Neural cell (in vitro differentiated cells): ENCODE measurements around the gene KIRREL3. TPM values are rescaled to one million over a fixed set of nuclear protein-coding genes. Genes with fewer than 3 reads are reported as not detected.

Source experiments
- H2AFZ ChIP-seq: fragments of 200-600, 300-800 bp; sonication (generic), shearing (Covaris generic); 2 replicates; pipeline ENCODE4 v1.6.0; 2014; ENCODE audit warnings: low read depth, mild to moderate bottlenecking, antibody characterized with exemption, low read length, moderate library complexity
- H3F3A ChIP-seq: fragments of 200-600 bp; shearing (Covaris generic); 2 replicates; pipeline ENCODE4 v1.6.1; 2016; ENCODE audit warnings: mild to moderate bottlenecking, moderate library complexity, mixed read lengths, antibody characterized with exemption, low read length; ENCODE audit not compliant: insufficient read depth, poor library complexity, severe bottlenecking
- H3K27ac ChIP-seq: fragments of 200-600, 300-800 bp; sonication (generic), shearing (Covaris generic); 2 replicates; pipeline ENCODE4 v1.5.1; 2014; ENCODE audit warnings: mild to moderate bottlenecking, low read length, moderate library complexity
- H3K27me3 ChIP-seq: fragments of 300-800, 200-600 bp; sonication (generic), shearing (Covaris generic); 2 replicates; pipeline ENCODE4 v1.6.0; 2014; ENCODE audit warnings: mild to moderate bottlenecking, low read depth, low read length, moderate library complexity; ENCODE audit not compliant: insufficient read depth
- H3K36me3 ChIP-seq: fragments of 300-800, 200-600 bp; sonication (generic), shearing (Covaris generic); 2 replicates; pipeline ENCODE4 v1.5.1; 2014; ENCODE audit warnings: mild to moderate bottlenecking, antibody characterized with exemption, low read length, moderate library complexity; ENCODE audit not compliant: insufficient read depth
- H3K4me2 ChIP-seq: fragments of 300-800, 200-600 bp; sonication (generic), shearing (Covaris generic); 2 replicates; pipeline ENCODE4 v1.6.0; 2014; ENCODE audit warnings: mild to moderate bottlenecking, low read length
- H3K4me3 ChIP-seq: fragments of 300-800, 200-600 bp; sonication (generic), shearing (Covaris generic); 2 replicates; pipeline ENCODE4 v1.5.1; 2014; ENCODE audit warnings: mild to moderate bottlenecking, low read length, moderate library complexity
- H3K79me2 ChIP-seq: fragments of 200-600 bp; shearing (Covaris generic); replicated peaks from 2 replicates; pipeline ENCODE4 v1.6.0; 2014; ENCODE audit warnings: mild to moderate bottlenecking, low read length, moderate library complexity; ENCODE audit not compliant: insufficient read depth
- H3K9ac ChIP-seq: fragments of 300-800, 200-600 bp; sonication (generic), shearing (Covaris generic); 2 replicates; pipeline ENCODE4 v1.6.1; 2016; ENCODE audit warnings: mild to moderate bottlenecking, low read length, mixed read lengths
- H3K9me2 ChIP-seq: fragments of 200-600 bp; shearing (Covaris generic); 2 replicates; pipeline ENCODE4 v1.6.1; 2016; ENCODE audit warnings: mild to moderate bottlenecking, low read length, mixed read lengths; ENCODE audit not compliant: insufficient read depth
- H3K9me3 ChIP-seq: fragments of 200-600, 300-800 bp; sonication (generic), shearing (Covaris generic); 2 replicates; pipeline ENCODE4 v1.6.1; 2016; ENCODE audit warnings: mild to moderate bottlenecking, mixed run types, low read length, moderate library complexity, mixed read lengths
- H4K20me1 ChIP-seq: fragments of 200-600 bp; shearing (Covaris generic); 2 replicates; pipeline ENCODE4 v1.6.1; 2016; ENCODE audit warnings: mild to moderate bottlenecking, mixed run types; ENCODE audit not compliant: insufficient read depth
- CTCF ChIP-seq: fragments of 450-650 bp; IDR thresholded peaks from 2 replicates; pipeline ENCODE4 v1.5.1; 2014; ENCODE audit warnings: antibody characterized with exemption, mild to moderate bottlenecking, moderate library complexity; ENCODE audit not compliant: poor library complexity, severe bottlenecking
- EP300 ChIP-seq: fragments of 450-650 bp; conservative IDR thresholded peaks from 2 replicates; pipeline ENCODE4 v1.6.1; 2014; ENCODE audit warnings: antibody characterized with exemption, mild to moderate bottlenecking, moderate library complexity; ENCODE audit not compliant: poor library complexity, severe bottlenecking
- EZH2 ChIP-seq: fragments of 200-600, 300-800 bp; shearing (Covaris generic), sonication (generic); IDR thresholded peaks from 2 replicates; pipeline ENCODE4 v1.6.1; 2014; ENCODE audit warnings: antibody characterized with exemption, low read length, borderline replicate concordance, mild to moderate bottlenecking; ENCODE audit not compliant: insufficient read depth, poor library complexity, severe bottlenecking
- MXI1 ChIP-seq: fragments of 450-650 bp; conservative IDR thresholded peaks from 2 replicates; pipeline ENCODE4 v1.6.1; 2014; ENCODE audit warnings: antibody characterized with exemption, mild to moderate bottlenecking; ENCODE audit not compliant: poor library complexity, severe bottlenecking
- POLR2AphosphoS5 ChIP-seq: IDR thresholded peaks from 2 replicates; pipeline ENCODE4 v1.6.1; 2012
- RAD21 ChIP-seq: fragments of 450-650 bp; conservative IDR thresholded peaks from 2 replicates; pipeline ENCODE4 v1.6.1; 2014; ENCODE audit warnings: antibody characterized with exemption, mild to moderate bottlenecking, moderate library complexity
- REST ChIP-seq: IDR thresholded peaks from 2 replicates; pipeline ENCODE4 v1.6.1; 2012; ENCODE audit warnings: borderline replicate concordance
- SMC3 ChIP-seq: fragments of 450-650 bp; conservative IDR thresholded peaks from 2 replicates; pipeline ENCODE4 v1.6.1; 2014; ENCODE audit warnings: antibody characterized with exemption, mild to moderate bottlenecking, moderate library complexity; ENCODE audit not compliant: poor library complexity
- TAF1 ChIP-seq: IDR thresholded peaks from 2 replicates; pipeline ENCODE4 v1.6.1; 2012; ENCODE audit warnings: low read depth
- polyA plus RNA-seq: library from polyadenylated mRNA; depleted of rRNA; stranded (reverse); fragments of >200 nt; gene quantifications from 2 replicates; pipeline ENCODE4 v1.2.3, GENCODE V29; 2014

Gene KIRREL3
- polyA plus RNA-seq, 1 donor from 2014 or later = 23.8 TPM

- no peak for TF ChIP-seq SMC3
Observed at GRCh38 chr11:126419801-126420697, 580.5 kb downstream of the KIRREL3 start (continued).

GRCh38 chr11:126418887-126419286 is 581.7 kb downstream of the KIRREL3 start:
- no peaks in the 10 kb centered on the region for H3K36me3 ChIP-seq
- H3F3A ChIP-seq = no peaks in the 10 kb centered on the region
- no peaks in the 10 kb centered on the region for H3K9me3 ChIP-seq
- H2AFZ ChIP-seq = no peak overlapping the region
- no peak overlapping the region for H3K4me2 ChIP-seq
- TF ChIP-seq SMC3 (no peak), MXI1 (no peak), EZH2 (no peak), RAD21 (no peak), CTCF (no peak)
- no peaks in the 10 kb centered on the region for H4K20me1 ChIP-seq
- H3K27me3 ChIP-seq = no peaks in the 10 kb centered on the region
- H3K79me2 ChIP-seq = no peaks in the 10 kb centered on the region
- H3K9ac ChIP-seq = no peak overlapping the region
- H3K27ac ChIP-seq = no peak overlapping the region
- H3K4me3 ChIP-seq = no peak overlapping the region
- H3K9me2 ChIP-seq = no peaks in the 10 kb centered on the region

GRCh38 chr11:126417091-126417862 is 583.3 kb downstream of the KIRREL3 start:
- TF ChIP-seq CTCF (no peak), EZH2 (no peak), SMC3 (no peak), MXI1 (no peak), RAD21 (no peak), REST (no peak), POLR2AphosphoS5 (no peak), EP300 (no peak), TAF1 (no peak)
- H3K4me2 ChIP-seq = no peak overlapping the region
- no peaks in the 10 kb centered on the region for H3F3A ChIP-seq
- no peaks in the 10 kb centered on the region for H3K79me2 ChIP-seq
- H3K27ac ChIP-seq = no peak overlapping the region
- H2AFZ ChIP-seq = no peak overlapping the region
- no peaks in the 10 kb centered on the region for H3K36me3 ChIP-seq
- no peak overlapping the region for H3K9ac ChIP-seq
- no peak overlapping the region for H3K4me3 ChIP-seq
- H3K9me3 ChIP-seq = no peaks in the 10 kb centered on the region
- no peaks in the 10 kb centered on the region for H3K9me2 ChIP-seq
- H4K20me1 ChIP-seq = no peaks in the 10 kb centered on the region
- H3K27me3 ChIP-seq = no peaks in the 10 kb centered on the region
